ENCODE results near the gene SLC5A10.
"Not testable (repeated sequence)": the region's sequence is repeated elsewhere in the genome, so short reads cannot be mapped to it uniquely, and the experiment has no call there.

Gene SLC5A10

DNA sequence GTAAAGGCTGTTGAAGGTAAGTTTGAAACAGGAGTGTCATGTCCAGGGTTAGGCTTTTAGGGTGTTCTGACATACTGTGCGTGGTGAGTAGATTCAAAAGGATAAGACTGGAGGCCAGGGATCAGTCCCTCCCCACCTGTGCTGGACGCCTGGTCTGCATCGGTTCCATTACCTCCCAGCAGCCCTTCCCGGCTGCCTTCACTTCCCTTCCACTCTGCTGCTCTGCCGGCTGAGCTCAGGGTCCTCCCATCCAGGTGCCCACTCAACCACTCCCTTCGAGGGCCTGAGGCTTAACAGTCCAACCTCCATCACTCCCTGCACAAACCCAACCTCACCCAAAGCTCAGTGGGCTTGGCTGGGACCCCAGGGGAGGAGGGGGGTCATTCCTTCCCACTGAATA, 4.1 kb upstream of the SLC5A10 start:
- DNase-seq (ENCODE audit: low read depth in 2 of 2) = no peak

GRCh38 chr17:18948476-18949006, 3.4 kb upstream of the SLC5A10 start:
- no peak for DNase-seq (ENCODE audit: low read depth in 2 of 2)

- no peak for DNase-seq (ENCODE audit: low read depth in 2 of 2)
These were observed 2.4 kb upstream of the SLC5A10 start for GRCh38 chr17:18949566-18949965.

DNA sequence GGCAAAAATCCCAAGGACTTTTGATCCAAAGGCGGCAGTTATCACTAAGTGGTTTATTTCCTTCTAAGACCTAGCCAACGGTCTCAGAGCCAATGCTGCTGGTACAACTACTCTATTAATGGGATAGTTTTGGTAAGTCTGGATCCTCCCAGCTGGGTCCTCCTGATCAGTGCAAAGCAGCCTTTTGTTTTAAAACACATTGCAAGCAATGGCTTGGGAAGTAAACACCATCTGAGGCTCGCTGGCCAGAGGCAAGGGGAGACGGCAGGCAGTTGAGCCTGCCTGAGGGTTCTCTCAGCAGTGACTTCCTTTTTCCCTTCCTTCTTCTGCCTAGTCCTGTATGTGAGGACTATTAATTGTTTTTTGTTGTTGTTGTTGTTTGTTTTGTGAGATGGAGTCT, 1.6 kb upstream of the SLC5A10 start:
- no peak for DNase-seq (ENCODE audit: low read depth in 2 of 2)

- DNase-seq (ENCODE audit: low read depth in 2 of 2) = no peak
These were observed 740 bp upstream of the SLC5A10 start for GRCh38 chr17:18950944-18951905.

DNA sequence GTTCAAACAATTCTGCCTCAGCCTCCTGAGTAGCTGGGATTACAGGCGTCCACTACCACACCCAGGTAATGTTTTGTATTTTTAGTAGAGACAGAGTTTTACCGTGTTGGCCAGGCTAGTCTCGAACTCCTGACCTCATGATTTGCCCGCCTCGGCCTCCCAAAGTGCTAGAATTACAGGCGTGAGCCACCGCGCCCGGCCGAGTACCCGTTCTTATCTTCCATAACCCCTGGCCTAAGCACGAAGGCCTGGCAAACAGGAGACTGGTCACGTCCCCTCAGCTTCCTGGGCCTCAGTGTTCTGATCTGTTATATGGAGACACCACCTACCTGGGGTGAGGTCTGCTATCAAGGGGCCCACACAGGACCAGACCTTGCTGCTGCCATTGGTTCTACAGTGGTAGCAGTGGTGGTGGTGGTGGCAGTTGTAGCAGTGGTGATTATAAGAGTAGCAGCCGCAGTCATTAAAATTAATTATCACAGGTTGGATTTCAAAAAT, 1.3 kb downstream of the SLC5A10 start:
- no peak for DNase-seq (ENCODE audit: low read depth in 2 of 2)

GRCh38 chr17:18954321-18954720, 2.4 kb downstream of the SLC5A10 start:
- DNase-seq (ENCODE audit: low read depth in 2 of 2) = no peak

DNA sequence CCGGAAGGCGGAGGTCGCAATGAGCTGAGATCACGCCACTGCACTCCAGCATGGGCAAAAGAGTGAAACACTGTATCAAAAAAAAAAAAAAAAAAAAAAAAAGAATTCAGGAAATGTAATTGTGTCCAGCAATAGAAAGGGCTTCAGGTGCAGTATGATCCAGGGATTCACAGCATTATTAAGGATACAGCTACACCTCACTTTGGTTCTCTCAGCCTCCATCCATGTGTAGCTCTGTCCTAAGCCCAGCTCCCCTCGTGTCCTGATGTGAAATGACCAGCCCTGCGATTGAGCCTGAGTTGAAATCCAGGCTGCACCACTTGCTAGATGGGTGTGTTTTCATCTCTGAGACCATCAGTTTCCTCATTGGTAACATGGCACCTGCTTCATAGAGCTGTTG, 3.0 kb downstream of the SLC5A10 start:
- no peak for DNase-seq (ENCODE audit: low read depth in 2 of 2)

DNA sequence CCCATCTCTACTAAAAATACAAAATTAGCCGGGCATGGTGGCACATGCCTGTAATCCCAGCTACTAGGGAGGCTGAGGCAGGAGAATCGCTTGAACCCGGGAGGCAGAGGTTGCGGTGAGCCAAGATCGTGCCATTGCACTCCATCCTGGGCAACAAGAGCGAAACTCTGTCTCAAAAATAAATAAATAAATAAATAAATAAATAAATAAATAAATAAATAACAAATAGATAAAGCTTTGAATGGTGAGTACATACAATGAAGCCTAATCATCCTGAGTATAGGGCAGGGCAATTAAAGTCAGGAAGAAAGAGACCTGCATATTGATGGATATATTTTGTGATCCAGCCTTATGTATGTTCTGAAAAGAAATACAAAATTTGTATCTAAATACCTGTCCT, 4.1 kb downstream of the SLC5A10 start:
- not testable (repeated sequence) for DNase-seq (ENCODE audit: low read depth in 2 of 2)

DNA sequence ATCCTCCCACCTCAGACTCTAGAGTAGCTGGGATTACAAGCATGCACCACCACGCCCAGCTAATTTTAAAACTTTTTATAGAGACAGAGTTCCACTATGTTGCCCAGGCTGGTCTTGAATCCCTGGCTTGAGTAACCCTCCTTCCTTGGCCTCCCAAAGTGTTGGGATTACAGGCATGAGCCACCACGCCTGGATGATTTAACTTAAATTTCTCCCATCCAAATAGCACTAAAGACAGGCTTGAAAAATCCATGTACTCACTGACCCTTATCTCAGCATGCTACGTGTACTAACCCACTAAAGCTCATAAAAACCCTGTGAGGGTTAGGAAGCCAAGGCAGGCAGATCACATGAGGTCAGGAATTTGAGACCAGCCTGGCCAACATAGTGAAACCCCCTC, 4.6 kb downstream of the SLC5A10 start:
- DNase-seq (ENCODE audit: low read depth in 2 of 2) = no peak

DNA sequence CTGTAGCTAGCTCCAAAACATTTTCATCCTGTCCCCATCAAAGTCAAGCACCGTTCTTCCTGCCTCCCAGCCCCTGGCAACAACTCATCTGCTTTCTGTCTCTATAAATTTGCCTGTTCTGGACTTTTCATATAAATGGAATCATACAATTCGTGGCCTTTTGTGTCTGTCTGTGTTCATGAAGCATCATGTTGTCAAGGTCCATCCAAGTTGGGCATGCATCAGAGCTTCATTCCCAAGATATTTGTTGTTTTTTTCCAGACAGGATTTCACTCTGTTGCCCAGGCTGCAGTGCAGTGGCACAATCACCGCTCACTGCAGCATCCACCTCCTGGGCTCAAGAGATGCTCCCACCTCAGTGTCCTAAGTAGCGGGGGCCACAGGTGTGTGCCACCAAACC, 5.9 kb downstream of the SLC5A10 start:
- no peak for DNase-seq (ENCODE audit: low read depth in 2 of 2)

- no peak for DNase-seq (ENCODE audit: low read depth in 2 of 2)
These were observed 6.6 kb downstream of the SLC5A10 start for GRCh38 chr17:18958611-18959010.

DNA sequence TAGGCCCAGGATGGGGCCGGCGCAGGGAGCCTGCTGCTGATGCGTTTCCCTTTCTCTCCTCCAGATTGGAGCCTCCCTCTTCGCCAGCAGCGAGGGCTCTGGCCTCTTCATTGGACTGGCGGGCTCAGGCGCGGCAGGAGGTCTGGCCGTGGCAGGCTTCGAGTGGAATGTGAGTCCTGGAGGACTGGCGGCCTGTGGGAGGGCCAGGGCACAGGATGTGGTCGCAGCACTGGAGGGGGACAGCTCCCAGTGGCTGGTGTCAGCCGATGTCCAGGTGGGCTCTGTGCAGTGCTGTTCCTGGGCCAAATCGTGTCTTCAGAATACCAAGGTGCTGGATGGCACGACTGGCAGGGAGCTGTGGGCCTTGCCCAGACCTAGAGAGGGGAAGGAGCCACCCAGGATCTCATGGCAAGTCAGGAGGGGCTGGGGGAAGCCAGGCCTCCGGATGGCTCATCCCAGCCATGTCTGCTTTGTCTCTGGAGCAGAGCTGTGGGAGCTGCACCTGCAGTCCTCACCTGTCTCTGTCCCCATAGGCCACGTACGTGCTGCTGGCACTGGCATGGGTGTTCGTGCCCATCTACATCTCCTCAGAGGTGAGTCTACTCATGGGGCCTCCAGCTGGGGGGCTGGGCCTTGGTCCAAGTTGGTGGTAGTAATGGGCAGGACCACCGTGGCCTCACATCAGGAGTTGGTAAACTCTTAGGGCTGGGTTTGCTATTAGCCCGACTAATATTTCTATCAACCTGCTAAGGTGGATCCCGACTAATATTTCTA, 7.3 kb downstream of the SLC5A10 start:
- no peak for DNase-seq (ENCODE audit: low read depth in 2 of 2)

- no peak for DNase-seq (ENCODE audit: low read depth in 2 of 2)
These were observed 7.9 kb downstream of the SLC5A10 start for GRCh38 chr17:18959845-18960240.

DNA sequence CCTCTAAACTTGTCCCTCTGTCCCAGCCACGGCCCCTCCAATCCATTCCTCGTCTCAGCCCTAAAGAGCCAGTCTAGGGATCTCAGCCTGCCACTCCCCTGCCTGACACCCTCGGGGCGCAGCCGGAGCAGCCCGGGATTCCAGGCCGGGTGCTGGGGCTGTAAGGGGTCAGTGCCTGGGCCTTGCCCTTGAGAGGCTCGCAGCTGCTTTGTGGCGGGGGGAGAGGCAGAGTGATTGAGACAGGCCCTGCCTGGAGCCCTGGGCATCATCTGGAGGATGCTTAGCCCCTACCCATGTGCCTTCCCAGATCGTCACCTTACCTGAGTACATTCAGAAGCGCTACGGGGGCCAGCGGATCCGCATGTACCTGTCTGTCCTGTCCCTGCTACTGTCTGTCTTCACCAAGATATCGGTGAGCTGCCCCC, 8.3 kb downstream of the SLC5A10 start:
- no peak for DNase-seq (ENCODE audit: low read depth in 2 of 2)

DNA sequence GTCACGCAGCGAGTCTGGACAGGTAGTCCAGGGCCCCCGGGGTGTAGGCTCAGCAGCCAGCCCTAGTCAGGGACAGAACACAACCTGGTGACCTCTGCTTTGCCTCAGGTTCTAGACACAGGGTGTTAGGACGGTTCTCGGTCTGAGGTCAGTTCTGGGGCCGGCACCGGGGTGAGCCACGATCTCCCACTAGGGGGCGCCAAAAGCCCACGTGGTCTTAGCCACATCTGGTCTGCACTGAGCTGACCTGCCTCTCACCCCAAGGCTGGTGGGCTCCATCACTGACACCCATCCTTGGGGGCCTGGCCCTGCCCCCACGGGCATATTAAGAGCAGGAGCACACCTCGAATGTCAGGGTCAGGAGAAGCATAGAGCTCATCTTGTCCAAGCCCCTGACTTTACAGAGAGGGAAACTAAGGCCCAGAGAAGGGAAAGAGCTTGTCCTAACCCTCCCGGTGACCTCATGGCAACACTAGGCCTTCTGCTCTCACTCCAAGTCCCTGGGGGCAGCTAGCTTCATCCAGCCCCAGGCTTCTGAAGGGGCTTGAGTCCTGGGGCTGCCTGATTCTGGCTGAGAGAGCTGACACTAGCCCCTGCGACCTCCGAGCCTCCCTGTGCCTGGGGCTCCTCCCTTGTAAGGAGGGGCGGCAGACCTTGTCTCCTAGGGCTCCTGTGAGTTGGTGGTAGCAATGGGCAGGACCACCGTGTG, 9.0 kb downstream of the SLC5A10 start:
- peak; percentile 46 to 48 for DNase-seq (ENCODE audit: low read depth in 2 of 2)

DNA sequence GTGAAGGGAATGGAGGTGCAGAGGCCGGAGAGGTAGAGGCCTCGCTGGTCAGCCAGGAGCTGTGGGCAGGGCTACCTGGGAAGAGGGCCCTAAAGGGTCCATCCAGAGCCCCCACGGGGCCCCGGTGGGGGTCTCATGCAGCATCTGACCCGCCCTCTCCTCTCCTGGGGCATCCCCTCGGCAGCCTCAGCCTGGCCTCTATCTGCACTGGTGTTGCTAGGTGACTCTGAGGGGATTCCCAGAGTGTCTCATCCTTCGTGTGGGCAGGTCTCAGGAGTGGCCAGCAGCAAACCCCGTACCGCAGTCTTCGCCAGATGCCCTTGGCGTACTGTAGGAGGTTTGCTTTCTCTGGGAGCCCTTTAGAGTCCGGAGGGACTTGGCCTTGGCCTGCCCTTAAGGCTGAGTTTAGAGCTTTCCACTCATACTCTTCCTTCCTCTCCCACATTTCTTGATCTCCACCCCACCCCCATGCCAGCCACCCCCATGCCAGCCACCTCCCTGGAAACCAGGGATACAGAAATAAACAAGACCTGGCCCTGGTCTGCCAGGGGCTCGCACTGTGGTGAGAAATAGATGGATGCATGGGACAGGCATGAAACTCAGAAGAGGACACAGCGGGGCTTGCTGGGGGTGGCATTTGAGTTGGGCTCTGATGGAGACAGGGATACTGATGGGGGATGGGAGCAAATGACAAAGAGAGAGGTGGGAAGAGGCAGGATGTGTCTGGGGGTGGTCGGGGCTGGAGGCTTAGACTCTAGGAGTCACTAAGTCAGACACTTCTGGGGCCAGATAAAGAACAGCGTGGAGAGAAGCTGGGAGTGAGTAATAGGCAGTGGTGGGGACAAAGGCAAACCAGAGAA, 9.9 kb downstream of the SLC5A10 start:
- no peak for DNase-seq (ENCODE audit: low read depth in 2 of 2)

GRCh38 chr17:18962494-18962815, 10.5 kb downstream of the SLC5A10 start:
- DNase-seq (ENCODE audit: low read depth in 2 of 2) = no peak

GRCh38 chr17:18963126-18964017, 11.4 kb downstream of the SLC5A10 start:
- no peak for DNase-seq (ENCODE audit: low read depth in 2 of 2)

GRCh38 chr17:18964018-18964351, 12.0 kb downstream of the SLC5A10 start:
- DNase-seq (ENCODE audit: low read depth in 2 of 2) = no peak

Measured in stimulated activated CD8-positive, alpha-beta memory T cell treated with anti-CD3 and anti-CD28 coated beads, Interleukin-15, amount 100 ng/mL, for 4 hours (primary cell).